H7 (cell line): ENCODE results near the gene TBXT. TPM values are rescaled to one million over a fixed set of nuclear protein-coding genes. Genes with fewer than 3 reads are reported as not detected.

Source experiments
- DNase-seq: peaks from one replicate; pipeline ENCODE4 v3.0.0; 2012
- H3K27me3 ChIP-seq: 2 replicates; pipeline ENCODE4 v1.6.0; 2011; ENCODE audit warnings: mild to moderate bottlenecking, low read length; ENCODE audit not compliant: control insufficient read depth, insufficient read depth
- H3K36me3 ChIP-seq: replicated peaks from 2 replicates; pipeline ENCODE4 v1.5.1; 2011; ENCODE audit warnings: low read length; ENCODE audit not compliant: control insufficient read depth, insufficient read depth
- H3K4me3 ChIP-seq: 2 replicates; pipeline ENCODE4 v1.5.1; 2011; ENCODE audit warnings: low read depth, mild to moderate bottlenecking, control low read depth, low read length, moderate library complexity; ENCODE audit not compliant: insufficient read depth
- total RNA-seq: library from RNA; depleted of rRNA; stranded (reverse); fragments of >200 nt; shearing (Covaris generic); gene quantifications from 2 replicates; pipeline ENCODE4 v1.2.3, GENCODE V29; 2014; rRNA removed

Gene TBXT
- total RNA-seq, 1 experiment from 2014 or later = 1.0 TPM

DNA sequence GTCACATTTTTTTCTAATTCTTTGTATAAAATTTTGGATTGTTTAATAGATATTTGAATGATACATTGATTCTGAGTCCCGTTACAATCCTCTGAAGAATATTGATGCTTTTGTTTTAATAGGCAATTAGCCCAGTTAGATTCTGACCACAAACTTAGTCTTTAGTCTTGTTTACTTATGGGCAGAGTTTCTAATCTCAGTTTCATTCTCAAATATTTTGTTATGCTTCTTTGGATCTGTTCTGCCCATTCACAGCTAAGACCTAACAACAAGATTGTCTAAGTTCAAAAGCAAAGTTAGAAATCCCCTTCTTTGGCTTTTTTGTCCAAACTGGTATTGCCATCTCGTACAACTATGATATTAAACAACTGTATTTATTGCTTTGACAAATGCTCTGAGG is 58.0 kb downstream of the TBXT start:
- Histone ChIP-seq H3K36me3 (no peaks in the 10 kb centered on the region), H3K4me3 (no peak overlapping the region)
- no peak for DNase-seq

More for the DNA sequence above, 58.0 kb downstream of the TBXT start:
- no peaks in the 10 kb centered on the region for H3K27me3 ChIP-seq

Other genes starting within 250 kb of the TBXT start
- 0.07 and 0.11 TPM in 2 replicates for gene PRR18, start 140.5 kb upstream of the TBXT start, total RNA-seq
- 50.1 and 58.0 TPM in 2 replicates for gene SFT2D1, start 174.7 kb upstream of the TBXT start, total RNA-seq
- 6.8 and 15.2 TPM in 2 replicates for gene MPC1, start 215.1 kb upstream of the TBXT start, total RNA-seq